ENCODE data around the gene GLCE.

Gene GLCE

GRCh38 chr15:69194854-69195253 is 34.4 kb downstream of the GLCE start:
- DNase-seq (ENCODE audit: extremely low read depth in 1 of 2, low read depth in 1 of 2) = no peak

GRCh38 chr15:69200832-69201745 is 40.7 kb downstream of the GLCE start:
- DNase-seq (ENCODE audit: extremely low read depth in 1 of 2, low read depth in 1 of 2) = no peak

GRCh38 chr15:69206079-69206478 is 45.6 kb downstream of the GLCE start:
- DNase-seq (ENCODE audit: extremely low read depth in 1 of 2, low read depth in 1 of 2) = no peak

- no peak for DNase-seq (ENCODE audit: extremely low read depth in 1 of 2, low read depth in 1 of 2)
Observed at GRCh38 chr15:69209661-69210060, 49.2 kb downstream of the GLCE start.

GRCh38 chr15:69210574-69210973 is 50.1 kb downstream of the GLCE start:
- DNase-seq (ENCODE audit: extremely low read depth in 1 of 2, low read depth in 1 of 2) = no peak

- DNase-seq (ENCODE audit: extremely low read depth in 1 of 2, low read depth in 1 of 2) = no peak
Observed at GRCh38 chr15:69213786-69214185, 53.4 kb downstream of the GLCE start.

GRCh38 chr15:69215314-69216035 is 55.0 kb downstream of the GLCE start:
- DNase-seq (ENCODE audit: extremely low read depth in 1 of 2, low read depth in 1 of 2) = no peak

- no peak for DNase-seq (ENCODE audit: extremely low read depth in 1 of 2, low read depth in 1 of 2)
Observed at GRCh38 chr15:69217381-69217780, 56.9 kb downstream of the GLCE start.

GRCh38 chr15:69219690-69220089 is 59.3 kb downstream of the GLCE start:
- DNase-seq (ENCODE audit: extremely low read depth in 1 of 2, low read depth in 1 of 2) = no peak

GRCh38 chr15:69222002-69222474 is 61.6 kb downstream of the GLCE start:
- DNase-seq (ENCODE audit: extremely low read depth in 1 of 2, low read depth in 1 of 2) = no peak

- no peak for DNase-seq (ENCODE audit: extremely low read depth in 1 of 2, low read depth in 1 of 2)
Observed at GRCh38 chr15:69223083-69223813, 62.8 kb downstream of the GLCE start.

- DNase-seq (ENCODE audit: extremely low read depth in 1 of 2, low read depth in 1 of 2) = no peak
Observed at GRCh38 chr15:69224383-69224782, 63.9 kb downstream of the GLCE start.

- DNase-seq (ENCODE audit: extremely low read depth in 1 of 2, low read depth in 1 of 2) = no peak
Observed at GRCh38 chr15:69225355-69226022, 65.1 kb downstream of the GLCE start.

GRCh38 chr15:69226023-69226355 is 65.6 kb downstream of the GLCE start:
- DNase-seq (ENCODE audit: extremely low read depth in 1 of 2, low read depth in 1 of 2) = no peak

GRCh38 chr15:69232144-69232543 is 71.7 kb downstream of the GLCE start:
- no peak for DNase-seq (ENCODE audit: extremely low read depth in 1 of 2, low read depth in 1 of 2)

- DNase-seq (ENCODE audit: extremely low read depth in 1 of 2, low read depth in 1 of 2) = no peak
Observed at GRCh38 chr15:69232765-69233164, 72.3 kb downstream of the GLCE start.

- no peak for DNase-seq (ENCODE audit: extremely low read depth in 1 of 2, low read depth in 1 of 2)
Observed at GRCh38 chr15:69234676-69235075, 74.2 kb downstream of the GLCE start.

- DNase-seq (ENCODE audit: extremely low read depth in 1 of 2, low read depth in 1 of 2) = no peak
Observed at GRCh38 chr15:69236505-69236904, 76.1 kb downstream of the GLCE start.

- DNase-seq (ENCODE audit: extremely low read depth in 1 of 2, low read depth in 1 of 2) = no peak
Observed at GRCh38 chr15:69237718-69238117, 77.3 kb downstream of the GLCE start.

- DNase-seq (ENCODE audit: extremely low read depth in 1 of 2, low read depth in 1 of 2) = no peak
Observed at GRCh38 chr15:69244798-69245197, 84.4 kb downstream of the GLCE start.

GRCh38 chr15:69253156-69253555 is 92.7 kb downstream of the GLCE start:
- DNase-seq (ENCODE audit: extremely low read depth in 1 of 2, low read depth in 1 of 2) = no peak
